Erythroblast (primary cell): Measurements from ENCODE around the gene PPP2R5C.

Experiments
- GATA1 ChIP-seq: IDR thresholded peaks from 2 replicates; pipeline ENCODE4 v1.6.1; 2011; ENCODE audit warnings: low read depth, mild to moderate bottlenecking, control low read depth, low read length, moderate library complexity
- POLR2A ChIP-seq: IDR thresholded peaks from 2 replicates; pipeline ENCODE4 v1.6.1; 2011; ENCODE audit warnings: mild to moderate bottlenecking, low read length

GRCh38 chr14:101929946-101930345, 168.4 kb downstream of the PPP2R5C start:
- TF ChIP-seq POLR2A: no peak
- TF ChIP-seq GATA1: no peak
